Loucy (cell line): ENCODE measurements around the gene PPIAL4G.
"Not testable (repeated sequence)": the region's sequence is repeated elsewhere in the genome, so short reads cannot be mapped to it uniquely, and the experiment has no call there.

Source experiments
- H2AFZ ChIP-seq: fragments of 200-600 bp; sonication (generic); 2 replicates; pipeline ENCODE4 v1.6.0; 2016; ENCODE audit warnings: antibody characterized with exemption, mild to moderate bottlenecking, low read length, moderate library complexity
- H3F3A ChIP-seq: fragments of 200-600 bp; 2 replicates; pipeline ENCODE4 v1.6.0; 2016; ENCODE audit warnings: antibody characterized with exemption, low read depth, mild to moderate bottlenecking
- H3K27me3 ChIP-seq: fragments of 200-600 bp; sonication (generic); 2 replicates; pipeline ENCODE4 v1.6.1; 2014; ENCODE audit warnings: low read length, mild to moderate bottlenecking; ENCODE audit not compliant: insufficient read depth, poor library complexity, severe bottlenecking
- H3K36me3 ChIP-seq: fragments of 200-600 bp; sonication (generic); 2 replicates; pipeline ENCODE4 v1.6.1; 2016; ENCODE audit warnings: low read length; ENCODE audit not compliant: insufficient read depth
- H3K4me1 ChIP-seq: fragments of 200-600 bp; sonication (generic); 2 replicates; pipeline ENCODE4 v1.5.1; 2014; ENCODE audit warnings: low read length, mild to moderate bottlenecking; ENCODE audit not compliant: insufficient read depth, poor library complexity, severe bottlenecking
- H3K4me2 ChIP-seq: fragments of 200-600 bp; sonication (generic); 2 replicates; pipeline ENCODE4 v1.6.0; 2014; ENCODE audit warnings: antibody characterized with exemption, low read length, low read depth, mild to moderate bottlenecking; ENCODE audit not compliant: poor library complexity, severe bottlenecking
- H3K4me3 ChIP-seq: fragments of 200-600 bp; sonication (generic); 2 replicates; pipeline ENCODE4 v1.5.1; 2014; ENCODE audit warnings: low read length, mild to moderate bottlenecking, mixed read lengths; ENCODE audit not compliant: poor library complexity, severe bottlenecking
- H3K79me2 ChIP-seq: fragments of 200-600 bp; sonication (generic); 2 replicates; pipeline ENCODE4 v1.6.1; 2014; ENCODE audit warnings: low read length; ENCODE audit not compliant: insufficient read depth
- H3K9ac ChIP-seq: fragments of 200-600 bp; sonication (generic); 2 replicates; pipeline ENCODE4 v1.6.0; 2014; ENCODE audit warnings: mild to moderate bottlenecking, low read depth, low read length, moderate library complexity; ENCODE audit not compliant: poor library complexity, severe bottlenecking
- H3K9me2 ChIP-seq: fragments of 200-600 bp; sonication (generic); replicated peaks from 2 replicates; pipeline ENCODE4 v1.6.1; 2016; ENCODE audit warnings: low read depth, low read length, mixed read lengths
- H3K9me3 ChIP-seq: fragments of 200-600 bp; sonication (generic); 2 replicates; pipeline ENCODE4 v1.6.1; 2014; ENCODE audit warnings: mild to moderate bottlenecking, antibody characterized with exemption, low read length, low read depth; ENCODE audit not compliant: insufficient read depth
- H4K20me1 ChIP-seq: fragments of 200-600 bp; sonication (generic); 2 replicates; pipeline ENCODE4 v1.6.0; 2014; ENCODE audit warnings: antibody characterized with exemption, low read length, mild to moderate bottlenecking; ENCODE audit not compliant: insufficient read depth, poor library complexity, severe bottlenecking

Gene PPIAL4G

GRCh38 chr1:148522072-148522471 is 39.0 kb upstream of the PPIAL4G start:
- H3K27me3 ChIP-seq, H3F3A ChIP-seq, H4K20me1 ChIP-seq, H3K79me2 ChIP-seq, H3K36me3 ChIP-seq, H3K9me2 ChIP-seq, H3K9ac ChIP-seq, H3K9me3 ChIP-seq, H3K4me3 ChIP-seq, H3K4me1 ChIP-seq: not testable (repeated sequence)
- Histone ChIP-seq H2AFZ (0 out of 2 replicates have a peak overlapping the region, but pooled peaks have one; percentile 49), H3K4me2 (peak overlapping the region; percentile 44)

- not testable (repeated sequence) for H3F3A ChIP-seq
Measured at GRCh38 chr1:148514310-148514709, 31.2 kb upstream of the PPIAL4G start.

GRCh38 chr1:148512571-148513184 is 29.6 kb upstream of the PPIAL4G start:
- not testable (repeated sequence) for H3K79me2 ChIP-seq, H3K4me1 ChIP-seq, H3K9me2 ChIP-seq, H3K36me3 ChIP-seq, H3K27me3 ChIP-seq, H3K9me3 ChIP-seq, H3K4me2 ChIP-seq, H2AFZ ChIP-seq, H4K20me1 ChIP-seq, H3K9ac ChIP-seq, H3K4me3 ChIP-seq, H3F3A ChIP-seq

More at GRCh38 chr1:148514310-148514709, 31.2 kb upstream of the PPIAL4G start:
- H3K4me3 ChIP-seq, H3K9me3 ChIP-seq, H3K9me2 ChIP-seq, H3K79me2 ChIP-seq, H4K20me1 ChIP-seq, H2AFZ ChIP-seq, H3K4me2 ChIP-seq, H3K4me1 ChIP-seq, H3K9ac ChIP-seq, H3K27me3 ChIP-seq, H3K36me3 ChIP-seq: not testable (repeated sequence)

GRCh38 chr1:148493933-148494332 is 10.8 kb upstream of the PPIAL4G start:
- H3K4me2 ChIP-seq, H3K9ac ChIP-seq, H3K4me1 ChIP-seq, H3K79me2 ChIP-seq, H3K9me3 ChIP-seq, H3K36me3 ChIP-seq, H3F3A ChIP-seq, H3K4me3 ChIP-seq, H3K27me3 ChIP-seq, H2AFZ ChIP-seq, H4K20me1 ChIP-seq, H3K9me2 ChIP-seq: not testable (repeated sequence)

GRCh38 chr1:148481134-148481533 is 2.0 kb downstream of the PPIAL4G start:
- H3K9ac ChIP-seq, H3K9me3 ChIP-seq: not testable (repeated sequence)

GRCh38 chr1:148459694-148460093 is 23.4 kb downstream of the PPIAL4G start:
- H3K27me3 ChIP-seq, H3K9me3 ChIP-seq, H3K79me2 ChIP-seq, H2AFZ ChIP-seq, H3K4me1 ChIP-seq, H3F3A ChIP-seq, H3K36me3 ChIP-seq, H3K4me2 ChIP-seq, H3K9me2 ChIP-seq, H4K20me1 ChIP-seq: not testable (repeated sequence)
- peak overlapping the region; percentile 77 for H3K9ac ChIP-seq
- H3K4me3 ChIP-seq: peak overlapping the region; percentile 75

More at GRCh38 chr1:148481134-148481533, 2.0 kb downstream of the PPIAL4G start:
- H3K79me2 ChIP-seq, H2AFZ ChIP-seq, H3K4me1 ChIP-seq, H3K4me2 ChIP-seq, H3K36me3 ChIP-seq, H4K20me1 ChIP-seq, H3K9me2 ChIP-seq, H3K27me3 ChIP-seq, H3F3A ChIP-seq: not testable (repeated sequence)
- peak overlapping the region; percentile 23 for H3K4me3 ChIP-seq

GRCh38 chr1:148458901-148459581 is 24.1 kb downstream of the PPIAL4G start:
- H3K79me2 ChIP-seq, H3K36me3 ChIP-seq, H3K4me1 ChIP-seq, H3K9me2 ChIP-seq, H4K20me1 ChIP-seq, H2AFZ ChIP-seq, H3F3A ChIP-seq, H3K9me3 ChIP-seq, H3K27me3 ChIP-seq: not testable (repeated sequence)
- Histone ChIP-seq H3K9ac (peak overlapping the region; percentile 77), H3K4me3 (peak overlapping the region; percentile 75), H3K4me2 (peak overlapping the region; percentile 37)
